Measurements from ENCODE around the gene MAPK7. TPM values are rescaled to one million over a fixed set of nuclear protein-coding genes. Genes with fewer than 3 reads are reported as not detected.

MAPK7 gene
- total RNA-seq, 1 experiment from 2014 or later: 14.5 TPM

DNA sequence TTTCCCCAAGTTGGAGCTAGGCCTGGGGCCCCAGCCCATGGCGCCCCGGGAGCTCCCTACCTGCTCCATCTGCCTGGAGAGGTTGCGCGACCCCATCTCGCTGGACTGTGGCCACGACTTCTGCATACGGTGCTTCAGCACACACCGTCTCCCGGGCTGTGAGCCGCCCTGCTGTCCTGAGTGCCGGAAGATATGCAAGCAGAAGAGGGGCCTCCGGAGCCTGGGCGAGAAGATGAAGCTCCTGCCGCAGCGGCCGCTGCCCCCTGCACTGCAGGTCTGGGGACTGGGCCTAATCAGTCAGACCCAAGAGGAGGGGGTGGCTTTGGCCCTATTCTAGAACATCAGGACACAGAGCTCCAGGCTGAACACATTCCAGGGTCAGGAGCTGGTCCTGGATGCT, 34.2 kb downstream of the MAPK7 start:
- TF ChIP-seq, protein P1, sequence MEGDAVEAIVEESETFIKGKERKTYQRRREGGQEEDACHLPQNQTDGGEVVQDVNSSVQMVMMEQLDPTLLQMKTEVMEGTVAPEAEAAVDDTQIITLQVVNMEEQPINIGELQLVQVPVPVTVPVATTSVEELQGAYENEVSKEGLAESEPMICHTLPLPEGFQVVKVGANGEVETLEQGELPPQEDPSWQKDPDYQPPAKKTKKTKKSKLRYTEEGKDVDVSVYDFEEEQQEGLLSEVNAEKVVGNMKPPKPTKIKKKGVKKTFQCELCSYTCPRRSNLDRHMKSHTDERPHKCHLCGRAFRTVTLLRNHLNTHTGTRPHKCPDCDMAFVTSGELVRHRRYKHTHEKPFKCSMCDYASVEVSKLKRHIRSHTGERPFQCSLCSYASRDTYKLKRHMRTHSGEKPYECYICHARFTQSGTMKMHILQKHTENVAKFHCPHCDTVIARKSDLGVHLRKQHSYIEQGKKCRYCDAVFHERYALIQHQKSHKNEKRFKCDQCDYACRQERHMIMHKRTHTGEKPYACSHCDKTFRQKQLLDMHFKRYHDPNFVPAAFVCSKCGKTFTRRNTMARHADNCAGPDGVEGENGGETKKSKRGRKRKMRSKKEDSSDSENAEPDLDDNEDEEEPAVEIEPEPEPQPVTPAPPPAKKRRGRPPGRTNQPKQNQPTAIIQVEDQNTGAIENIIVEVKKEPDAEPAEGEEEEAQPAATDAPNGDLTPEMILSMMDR (IDR thresholded peaks at IDR 0.05; ENCODE audit: unreplicated experiment): no peak
- POLR2A ChIA-PET: no interaction called here
- no peaks in the 10 kb centered on the region for H3K9me3 Mint-ChIP-seq (ENCODE audit: unreplicated experiment)
- CTCF ChIA-PET: interaction anchor here (1.0 kb wide), 1 partner anchor 24 kb away, joined by 3 read pairs; no protein-coding TSS in a partner anchor
- no peak for DNase-seq (ENCODE audit: unreplicated experiment)
- H3K4me3 Mint-ChIP-seq (ENCODE audit: unreplicated experiment): no peak overlapping the region
- intact Hi-C loops (cut with micrococcal nuclease): no loop called here
- BruUV-seq (replicated peaks): no TSS peak
- peaks cover 15% of the 10 kb centered on the region for H3K4me1 Mint-ChIP-seq (ENCODE audit: insufficient read depth, unreplicated experiment)
- no peaks in the 10 kb centered on the region for H3K27me3 Mint-ChIP-seq (ENCODE audit: insufficient read depth, unreplicated experiment)
- no peak overlapping the region for H3K27ac Mint-ChIP-seq (ENCODE audit: low read depth, unreplicated experiment)
- peaks cover 5% of the 10 kb centered on the region for H3K36me3 Mint-ChIP-seq (ENCODE audit: insufficient read depth, unreplicated experiment)

DNA sequence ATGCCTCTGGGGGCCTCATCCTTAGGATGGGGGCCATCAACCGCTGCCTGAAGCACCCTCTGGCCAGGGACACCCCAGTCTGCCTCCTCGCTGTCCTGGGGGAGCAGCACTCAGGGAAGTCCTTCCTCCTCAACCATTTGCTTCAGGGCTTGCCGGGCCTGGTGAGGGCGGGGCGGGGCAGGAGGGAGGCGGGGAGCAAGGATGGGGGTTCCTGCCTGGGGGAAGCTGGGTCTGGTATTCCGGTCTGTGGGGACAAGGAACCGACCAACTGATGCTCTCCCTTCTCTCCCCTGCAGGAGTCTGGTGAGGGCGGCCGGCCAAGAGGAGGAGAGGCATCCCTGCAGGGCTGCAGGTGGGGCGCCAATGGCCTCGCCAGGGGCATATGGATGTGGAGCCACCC, 34.7 kb downstream of the MAPK7 start:
- H3K9me3 Mint-ChIP-seq (ENCODE audit: unreplicated experiment): no peaks in the 10 kb centered on the region
- BruUV-seq (replicated peaks): no TSS peak
- intact Hi-C loops (cut with micrococcal nuclease): no loop called here
- no peak for DNase-seq (ENCODE audit: unreplicated experiment)
- CTCF ChIA-PET: interaction anchor here (1.0 kb wide), 1 partner anchor 24 kb away, joined by 3 read pairs; no protein-coding TSS in a partner anchor
- peaks cover 5% of the 10 kb centered on the region for H3K36me3 Mint-ChIP-seq (ENCODE audit: insufficient read depth, unreplicated experiment)
- POLR2A ChIA-PET: no interaction called here
- no peak overlapping the region for H3K4me3 Mint-ChIP-seq (ENCODE audit: unreplicated experiment)
- no peak overlapping the region for H3K27ac Mint-ChIP-seq (ENCODE audit: low read depth, unreplicated experiment)
- TF ChIP-seq, protein P1 (IDR thresholded peaks at IDR 0.05; ENCODE audit: unreplicated experiment): no peak
- no peaks in the 10 kb centered on the region for H3K27me3 Mint-ChIP-seq (ENCODE audit: insufficient read depth, unreplicated experiment)
- H3K4me1 Mint-ChIP-seq (ENCODE audit: insufficient read depth, unreplicated experiment): peaks cover 15% of the 10 kb centered on the region

GRCh38 chr17:19413761-19414160, 35.5 kb downstream of the MAPK7 start:
- Mint-ChIP-seq H3K4me3 (ENCODE audit: unreplicated experiment) (no peak overlapping the region), H3K9me3 (ENCODE audit: unreplicated experiment) (no peaks in the 10 kb centered on the region), H3K27me3 (ENCODE audit: insufficient read depth, unreplicated experiment) (no peaks in the 10 kb centered on the region), H3K4me1 (ENCODE audit: insufficient read depth, unreplicated experiment) (peaks cover 15% of the 10 kb centered on the region), H3K27ac (ENCODE audit: low read depth, unreplicated experiment) (no peak overlapping the region), H3K36me3 (ENCODE audit: insufficient read depth, unreplicated experiment) (peaks cover 5% of the 10 kb centered on the region)
- TF ChIP-seq, protein P1 (IDR thresholded peaks at IDR 0.05; ENCODE audit: unreplicated experiment): no peak
- DNase-seq (ENCODE audit: unreplicated experiment): no peak
- intact Hi-C loops (cut with micrococcal nuclease): no loop called here
- ChIA-PET POLR2A (no interaction called here), CTCF (interaction anchor here (0.6 kb wide), 1 partner anchor 53 kb away, joined by 4 read pairs; no protein-coding TSS in a partner anchor)
- BruUV-seq (replicated peaks): no TSS peak

GRCh38 chr17:19414396-19415280, 36.3 kb downstream of the MAPK7 start:
- H3K27me3 Mint-ChIP-seq (ENCODE audit: insufficient read depth, unreplicated experiment): no peaks in the 10 kb centered on the region
- POLR2A ChIA-PET: no interaction called here
- BruUV-seq (replicated peaks): no TSS peak
- peaks cover 5% of the 10 kb centered on the region for H3K36me3 Mint-ChIP-seq (ENCODE audit: insufficient read depth, unreplicated experiment)
- no peaks in the 10 kb centered on the region for H3K9me3 Mint-ChIP-seq (ENCODE audit: unreplicated experiment)
- H3K4me1 Mint-ChIP-seq (ENCODE audit: insufficient read depth, unreplicated experiment): peaks cover 10% of the 10 kb centered on the region
- no peak for DNase-seq (ENCODE audit: unreplicated experiment)
- TF ChIP-seq, protein P1 (IDR thresholded peaks at IDR 0.05; ENCODE audit: unreplicated experiment): no peak
- H3K27ac Mint-ChIP-seq (ENCODE audit: low read depth, unreplicated experiment): no peak overlapping the region
- intact Hi-C loops (cut with micrococcal nuclease): no loop called here
- no peak overlapping the region for H3K4me3 Mint-ChIP-seq (ENCODE audit: unreplicated experiment)
- CTCF ChIA-PET: interaction anchor here (0.6 kb wide), 2 partner anchors 52 kb away, joined by 3 to 4 read pairs; no protein-coding TSS in a partner anchor

All from MCF 10A (cell line).